SH-SY5Y (cell line): ENCODE results near the gene TIMM10.

Experiments used
- GATA2 ChIP-seq: IDR thresholded peaks from 2 replicates; pipeline ENCODE4 v1.6.1; 2011; ENCODE audit warnings: mild to moderate bottlenecking, low read depth, low read length
- GATA3 ChIP-seq: IDR thresholded peaks from 2 replicates; pipeline ENCODE4 v1.6.1; 2011; ENCODE audit warnings: low read depth, mild to moderate bottlenecking, low read length, moderate library complexity

DNA sequence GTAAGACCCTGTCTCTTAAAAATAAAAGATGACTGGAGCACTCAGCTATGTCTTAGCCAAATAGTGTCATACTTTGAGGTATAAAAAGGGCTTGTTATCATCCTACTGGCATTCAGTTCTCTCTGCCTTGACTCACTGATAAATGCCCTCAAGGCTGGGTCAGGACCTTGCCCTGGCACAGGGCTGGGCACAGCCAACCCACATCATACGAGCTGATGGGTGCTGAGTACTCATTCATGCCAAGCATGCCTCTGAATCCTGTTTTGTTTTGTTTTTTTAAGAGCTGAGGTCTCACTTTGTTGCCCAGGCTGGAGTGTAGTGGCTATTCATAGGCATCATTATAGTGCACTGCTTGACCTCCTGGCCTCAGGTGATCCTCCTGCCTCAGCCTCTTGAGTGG lies 8.8 kb upstream of the TIMM10 start:
- no peak for TF ChIP-seq GATA3
- no peak for TF ChIP-seq GATA2
